ENCODE data around the gene MESD. TPM values are rescaled to one million over a fixed set of nuclear protein-coding genes. Genes with fewer than 3 reads are reported as not detected.

Gene MESD
- total and polyA plus RNA-seq, 9 of the 15 experiments (the other 6 are each of a cell fraction or from before 2014, with no cell fraction given), result 11.3 to 39.7 (median 22.8) TPM

- no peaks in the 10 kb centered on the region for H3K9me3 ChIP-seq (replicated peaks; ENCODE audit: control insufficient read depth, insufficient read depth, low read depth, low read length)
- no peak overlapping the region for H3K27ac ChIP-seq (ENCODE audit: extremely low read depth, low read depth, low read length)
- H3K4me2 ChIP-seq (ENCODE audit: insufficient read depth, low read length), result no peak overlapping the region
- H3K79me2 ChIP-seq (ENCODE audit: control insufficient read depth, insufficient read depth, low read length), result peaks cover 4% of the 10 kb centered on the region; the same call in 1 of the 3 replicates
- H3K36me3 ChIP-seq (ENCODE audit: control insufficient read depth, insufficient read depth, low read length), result peaks cover 16% of the 10 kb centered on the region; the same call in 2 of the 3 replicates
- peaks cover 10% of the 10 kb centered on the region; the same call in 1 of the 2 replicates for H4K20me1 ChIP-seq (replicated peaks; ENCODE audit: control insufficient read depth, insufficient read depth, low read length)
- intact Hi-C loops (cut with micrococcal nuclease), result loop anchor here (1.0 to 2.0 kb wide), 3 partner anchors 191 to 515 kb away; partner anchors contain the start of gene CEMIP
- peak; percentile 66 to 81 (median 70) for DNase-seq (ENCODE audit: extremely low read depth in 1 of 4, low spot score in 3 of 4)
- in situ Hi-C loops (cut with MboI), result loop anchor here (5.0 to 10.0 kb wide), 2 partner anchors 435 to 513 kb away; no protein-coding TSS in a partner anchor
- FAIRE-seq, result peak; percentile 93
- no peak overlapping the region for H3K4me3 ChIP-seq
- no peaks in the 10 kb centered on the region for H3K27me3 ChIP-seq (ENCODE audit: control insufficient read depth in 2 of 2, insufficient read depth in 2 of 2, low read length in 2 of 2)
- no peaks in the 10 kb centered on the region for H3K9me1 ChIP-seq (ENCODE audit: control insufficient read depth, insufficient read depth, low read length)
- H3K4me1 ChIP-seq (replicated peaks in 1 of 2; ENCODE audit: control insufficient read depth in 2 of 2, insufficient read depth in 2 of 2, low read length in 2 of 2), result no peaks in the 10 kb centered on the region
- ChIA-PET CTCF (ENCODE audit: low intra/inter-chr PET ratio) (interaction anchor here (1.3 to 1.7 kb wide), 3 partner anchors 192 to 551 kb away, joined by 4 to 12 read pairs (median 5); no protein-coding TSS in a partner anchor), POLR2A (interaction anchor here (0.6 kb wide), 1 partner anchor 130 kb away, joined by 4 read pairs; no protein-coding TSS in a partner anchor)
- H2AFZ ChIP-seq (ENCODE audit: low read depth, low read length), result no peak overlapping the region
- no TSS peak for BruUV-seq (replicated peaks)
- 32% methylated on average over 12 of the region's 12 CpGs for WGBS (ENCODE audit: insufficient coverage, low coverage, missing lambda C conversion rate)
- peak; percentile 87 for ATAC-seq
- H3K9ac ChIP-seq (ENCODE audit: insufficient read depth in 1 of 2, low read depth in 2 of 2, low read length in 2 of 2), result no peak overlapping the region
- TF ChIP-seq STAG1 (CRISPR knock-in tag; IDR thresholded peaks at IDR 0.05; ENCODE audit: borderline replicate concordance), result peak; percentile 55; the same call in 1 of the 2 replicates
- TF ChIP-seq SAP30 (IDR thresholded peaks at IDR 0.05; ENCODE audit: borderline replicate concordance, insufficient read depth, low read depth, low read length, poor library complexity, severe bottlenecking), result no peak
- TF ChIP-seq ZFP30 (CRISPR knock-in tag; IDR thresholded peaks at IDR 0.05; ENCODE audit: borderline replicate concordance), result no peak
- TF ChIP-seq XRCC3 (IDR thresholded peaks at IDR 0.05), result no peak
- TF ChIP-seq ZKSCAN8 (CRISPR knock-in tag; IDR thresholded peaks at IDR 0.05), result no peak
- no peak for TF ChIP-seq LCOR (CRISPR knock-in tag; IDR thresholded peaks at IDR 0.05)
- TF ChIP-seq GMEB1 (CRISPR knock-in tag; IDR thresholded peaks at IDR 0.05), result no peak
- TF ChIP-seq MYC (IDR thresholded peaks at IDR 0.05; ENCODE audit: low read depth, low read length), result peak; percentile 67; the same call in 1 of the 2 replicates
- TF ChIP-seq MYC (CRISPR knock-in tag; IDR thresholded peaks at IDR 0.05; ENCODE audit: borderline replicate concordance, low read depth), result no peak
- TF ChIP-seq, protein P1, sequence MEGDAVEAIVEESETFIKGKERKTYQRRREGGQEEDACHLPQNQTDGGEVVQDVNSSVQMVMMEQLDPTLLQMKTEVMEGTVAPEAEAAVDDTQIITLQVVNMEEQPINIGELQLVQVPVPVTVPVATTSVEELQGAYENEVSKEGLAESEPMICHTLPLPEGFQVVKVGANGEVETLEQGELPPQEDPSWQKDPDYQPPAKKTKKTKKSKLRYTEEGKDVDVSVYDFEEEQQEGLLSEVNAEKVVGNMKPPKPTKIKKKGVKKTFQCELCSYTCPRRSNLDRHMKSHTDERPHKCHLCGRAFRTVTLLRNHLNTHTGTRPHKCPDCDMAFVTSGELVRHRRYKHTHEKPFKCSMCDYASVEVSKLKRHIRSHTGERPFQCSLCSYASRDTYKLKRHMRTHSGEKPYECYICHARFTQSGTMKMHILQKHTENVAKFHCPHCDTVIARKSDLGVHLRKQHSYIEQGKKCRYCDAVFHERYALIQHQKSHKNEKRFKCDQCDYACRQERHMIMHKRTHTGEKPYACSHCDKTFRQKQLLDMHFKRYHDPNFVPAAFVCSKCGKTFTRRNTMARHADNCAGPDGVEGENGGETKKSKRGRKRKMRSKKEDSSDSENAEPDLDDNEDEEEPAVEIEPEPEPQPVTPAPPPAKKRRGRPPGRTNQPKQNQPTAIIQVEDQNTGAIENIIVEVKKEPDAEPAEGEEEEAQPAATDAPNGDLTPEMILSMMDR (IDR thresholded peaks at IDR 0.05 in 2 of 3, conservative IDR thresholded peaks at IDR 0.05 in 1 of 3; ENCODE audit: insufficient read depth in 2 of 3, low read depth in 1 of 3, low read length in 3 of 3), result peak; percentile 79 to 95 (median 86)
- TF ChIP-seq CBX2 (IDR thresholded peaks at IDR 0.05; ENCODE audit: insufficient read depth, low read length, poor library complexity, severe bottlenecking), result no peak
- no peak for TF ChIP-seq ASH1L (IDR thresholded peaks at IDR 0.05; ENCODE audit: borderline replicate concordance, low read depth, partially characterized antibody)
- TF ChIP-seq NRF1 (conservative IDR thresholded peaks at IDR 0.05 in 1 of 2, IDR thresholded peaks at IDR 0.05 in 1 of 2), result no peak
- peak; percentile 67 for TF ChIP-seq SMC3 (conservative IDR thresholded peaks at IDR 0.05; ENCODE audit: insufficient read depth, low read depth, low read length)
- TF ChIP-seq, protein P2, sequence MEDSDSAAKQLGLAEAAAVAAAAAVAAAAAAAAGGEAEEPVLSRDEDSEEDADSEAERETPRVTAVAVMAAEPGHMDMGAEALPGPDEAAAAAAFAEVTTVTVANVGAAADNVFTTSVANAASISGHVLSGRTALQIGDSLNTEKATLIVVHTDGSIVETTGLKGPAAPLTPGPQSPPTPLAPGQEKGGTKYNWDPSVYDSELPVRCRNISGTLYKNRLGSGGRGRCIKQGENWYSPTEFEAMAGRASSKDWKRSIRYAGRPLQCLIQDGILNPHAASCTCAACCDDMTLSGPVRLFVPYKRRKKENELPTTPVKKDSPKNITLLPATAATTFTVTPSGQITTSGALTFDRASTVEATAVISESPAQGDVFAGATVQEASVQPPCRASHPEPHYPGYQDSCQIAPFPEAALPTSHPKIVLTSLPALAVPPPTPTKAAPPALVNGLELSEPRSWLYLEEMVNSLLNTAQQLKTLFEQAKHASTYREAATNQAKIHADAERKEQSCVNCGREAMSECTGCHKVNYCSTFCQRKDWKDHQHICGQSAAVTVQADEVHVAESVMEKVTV (CRISPR knock-in tag; IDR thresholded peaks at IDR 0.05), result peak; percentile 87
Observed at GRCh38 chr15:80970018-80970657, 19.5 kb downstream of the MESD start.
